GM21786 (cell line): Measurements from ENCODE around the gene DEPDC5.

Experiments used
- ATAC-seq: cut with Tn5 transposase; IDR thresholded peaks from one replicate; pipeline ENCODE4 v1.9.1; 2021; ENCODE audit not compliant: unreplicated experiment

DEPDC5 gene

GRCh38 chr22:31921106-31921505 lies 167.3 kb downstream of the DEPDC5 start:
- no peak for ATAC-seq

GRCh38 chr22:31922534-31922933 lies 168.7 kb downstream of the DEPDC5 start:
- ATAC-seq = no peak

GRCh38 chr22:31923136-31923535 lies 169.3 kb downstream of the DEPDC5 start:
- no peak for ATAC-seq

GRCh38 chr22:31923747-31924146 lies 169.9 kb downstream of the DEPDC5 start:
- ATAC-seq = no peak

- no peak for ATAC-seq
Measured at GRCh38 chr22:31925056-31925455, 171.2 kb downstream of the DEPDC5 start.

GRCh38 chr22:31926024-31926423 lies 172.2 kb downstream of the DEPDC5 start:
- ATAC-seq = no peak

GRCh38 chr22:31926969-31927368 lies 173.2 kb downstream of the DEPDC5 start:
- ATAC-seq = no peak

- no peak for ATAC-seq
Measured at GRCh38 chr22:31927562-31927961, 173.7 kb downstream of the DEPDC5 start.

- no peak for ATAC-seq
Measured at GRCh38 chr22:31929167-31929930, 175.5 kb downstream of the DEPDC5 start.

- ATAC-seq = no peak
Measured at GRCh38 chr22:31932863-31933262, 179.0 kb downstream of the DEPDC5 start.

- no peak for ATAC-seq
Measured at GRCh38 chr22:31933406-31933805, 179.6 kb downstream of the DEPDC5 start.

- no peak for ATAC-seq
Measured at GRCh38 chr22:31933816-31934482, 180.1 kb downstream of the DEPDC5 start.

GRCh38 chr22:31935961-31936635 lies 182.3 kb downstream of the DEPDC5 start:
- no peak for ATAC-seq

- no peak for ATAC-seq
Measured at GRCh38 chr22:31937341-31937740, 183.5 kb downstream of the DEPDC5 start.

GRCh38 chr22:31938296-31938695 lies 184.5 kb downstream of the DEPDC5 start:
- no peak for ATAC-seq

GRCh38 chr22:31940506-31940905 lies 186.7 kb downstream of the DEPDC5 start:
- ATAC-seq = no peak

- ATAC-seq = no peak
Measured at GRCh38 chr22:31942091-31942490, 188.3 kb downstream of the DEPDC5 start.

- ATAC-seq = no peak
Measured at GRCh38 chr22:31943206-31943977, 189.6 kb downstream of the DEPDC5 start.

- peak; percentile 62 for ATAC-seq
Measured at GRCh38 chr22:31943978-31944699, 190.3 kb downstream of the DEPDC5 start, which contains the start of gene YWHAH. TSS of gene YWHAH (plus strand) at chr22:31944535. CDS start at chr22:31944734, 199 bp downstream.

GRCh38 chr22:31944700-31945442 lies 191.1 kb downstream of the DEPDC5 start:
- ATAC-seq = peak; percentile 2
